MCF 10A (cell line): ENCODE results near the gene PSMA6. TPM values are rescaled to one million over a fixed set of nuclear protein-coding genes. Genes with fewer than 3 reads are reported as not detected.

Experiments
- BruUV-seq: library from RNA; stranded (reverse); fragments of 400-500 nt; replicated peaks from 2 replicates; lab custom pipeline; 2021; lab: Mats Ljungman, UMichigan
- CTCF ChIA-PET: fragments of 300-600 bp; sonication (Branson Sonifier 250); formaldehyde crosslinking; extraction: SDS; loops from one replicate; lab custom pipeline; 2021; ENCODE audit warnings: antibody characterized with exemption, inconsistent platforms; lab: Yijun Ruan, JAX
- POLR2A ChIA-PET: fragments of 300-600, 350-650 bp; sonication (Branson Sonifier 250); formaldehyde crosslinking; extraction: SDS; loops from one replicate; lab custom pipeline; 2020; ENCODE audit warnings: antibody characterized with exemption, inconsistent platforms; lab: Yijun Ruan, JAX
- DNase-seq: peaks from one replicate; pipeline ENCODE4 v3.0.0-alpha.2; 2018; ENCODE audit not compliant: unreplicated experiment
- H3K27ac Mint-ChIP-seq: one replicate; pipeline ENCODE4 v1.8.0; 2022; ENCODE audit warnings: mild to moderate bottlenecking, low read depth, mixed read lengths; ENCODE audit not compliant: unreplicated experiment
- H3K27me3 Mint-ChIP-seq: one replicate; pipeline ENCODE4 v1.8.0; 2022; ENCODE audit warnings: mixed read lengths; ENCODE audit not compliant: insufficient read depth, unreplicated experiment
- H3K36me3 Mint-ChIP-seq: one replicate; pipeline ENCODE4 v1.8.0; 2022; ENCODE audit warnings: mild to moderate bottlenecking, moderate library complexity, mixed read lengths; ENCODE audit not compliant: insufficient read depth, unreplicated experiment
- H3K4me1 Mint-ChIP-seq: one replicate; pipeline ENCODE4 v1.8.0; 2022; ENCODE audit warnings: mixed read lengths; ENCODE audit not compliant: insufficient read depth, unreplicated experiment
- H3K4me3 Mint-ChIP-seq: one replicate; pipeline ENCODE4 v1.8.0; 2022; ENCODE audit warnings: mild to moderate bottlenecking, moderate library complexity, mixed read lengths; ENCODE audit not compliant: unreplicated experiment
- H3K9me3 Mint-ChIP-seq: one replicate; pipeline ENCODE4 v1.8.0; 2022; ENCODE audit warnings: mixed read lengths; ENCODE audit not compliant: unreplicated experiment
- intact Hi-C: fragments of 100-400 bp; cut with micrococcal nuclease; formaldehyde crosslinking; loops from 2 replicates; pipeline ENCODE4 v1.14.1; 2022
- total RNA-seq: library from RNA; stranded (reverse); gene quantifications from 2 replicates; pipeline ENCODE4 v1.2.3, GENCODE V29; 2022
- TF ChIP-seq, protein P1 (sequence below): fragments of 200-600 bp; IDR thresholded peaks from one replicate; pipeline ENCODE4 v1.8.0; 2022; ENCODE audit warnings: antibody characterized with exemption, mild to moderate bottlenecking; ENCODE audit not compliant: unreplicated experiment

The PSMA6 gene
- total RNA-seq, 1 experiment from 2014 or later = 260 TPM

- intact Hi-C loops = no loop called here
- CTCF ChIA-PET = interaction anchor here (0.7 to 0.9 kb wide), 2 partner anchors 50 to 61 kb away, joined by 3 to 4 read pairs; no protein-coding TSS in a partner anchor
- Mint-ChIP-seq H3K27me3 (no peaks in the 10 kb centered on the region), H3K27ac (peak overlapping the region; percentile 88), H3K9me3 (no peaks in the 10 kb centered on the region), H3K4me1 (peaks cover 21% of the 10 kb centered on the region), H3K36me3 (no peaks in the 10 kb centered on the region), H3K4me3 (peak overlapping the region; percentile 59)
- BruUV-seq = no TSS peak
- no peak for DNase-seq
- POLR2A ChIA-PET = interaction anchor here (1.0 to 15.3 kb wide), 9 partner anchors 9 to 296 kb away, joined by 4 to 422 read pairs (median 8); partner anchors contain the start of genes NFKBIA and PSMA6
- TF ChIP-seq, protein P1, sequence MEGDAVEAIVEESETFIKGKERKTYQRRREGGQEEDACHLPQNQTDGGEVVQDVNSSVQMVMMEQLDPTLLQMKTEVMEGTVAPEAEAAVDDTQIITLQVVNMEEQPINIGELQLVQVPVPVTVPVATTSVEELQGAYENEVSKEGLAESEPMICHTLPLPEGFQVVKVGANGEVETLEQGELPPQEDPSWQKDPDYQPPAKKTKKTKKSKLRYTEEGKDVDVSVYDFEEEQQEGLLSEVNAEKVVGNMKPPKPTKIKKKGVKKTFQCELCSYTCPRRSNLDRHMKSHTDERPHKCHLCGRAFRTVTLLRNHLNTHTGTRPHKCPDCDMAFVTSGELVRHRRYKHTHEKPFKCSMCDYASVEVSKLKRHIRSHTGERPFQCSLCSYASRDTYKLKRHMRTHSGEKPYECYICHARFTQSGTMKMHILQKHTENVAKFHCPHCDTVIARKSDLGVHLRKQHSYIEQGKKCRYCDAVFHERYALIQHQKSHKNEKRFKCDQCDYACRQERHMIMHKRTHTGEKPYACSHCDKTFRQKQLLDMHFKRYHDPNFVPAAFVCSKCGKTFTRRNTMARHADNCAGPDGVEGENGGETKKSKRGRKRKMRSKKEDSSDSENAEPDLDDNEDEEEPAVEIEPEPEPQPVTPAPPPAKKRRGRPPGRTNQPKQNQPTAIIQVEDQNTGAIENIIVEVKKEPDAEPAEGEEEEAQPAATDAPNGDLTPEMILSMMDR = no peak
Observed at GRCh38 chr14:35342489-35343010, 50.4 kb downstream of the PSMA6 start.

DNA sequence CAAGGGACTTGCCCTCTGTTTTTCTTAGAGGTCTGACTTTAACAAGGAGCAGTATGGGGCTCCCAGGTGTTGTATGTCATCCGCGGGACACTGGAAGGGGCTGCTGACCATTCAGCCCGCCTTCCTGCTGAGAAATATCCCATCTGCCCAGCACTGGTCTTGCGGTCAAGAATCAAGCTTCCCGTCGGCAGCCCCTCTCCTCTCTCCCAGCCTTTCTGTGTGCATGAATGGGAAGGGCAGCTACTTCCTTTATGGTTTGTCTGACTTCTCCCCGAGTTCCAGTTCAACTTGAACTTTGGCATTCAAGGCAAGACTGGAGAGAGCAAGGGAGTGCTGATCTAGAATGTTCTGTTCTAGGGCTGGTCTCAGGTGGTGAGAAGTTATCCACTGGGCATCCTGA is 51.5 kb downstream of the PSMA6 start:
- no peak for DNase-seq
- Mint-ChIP-seq H3K9me3 (no peaks in the 10 kb centered on the region), H3K4me3 (no peak overlapping the region), H3K27me3 (no peaks in the 10 kb centered on the region), H3K27ac (no peak overlapping the region), H3K4me1 (peaks cover 15% of the 10 kb centered on the region), H3K36me3 (no peaks in the 10 kb centered on the region)
- TF ChIP-seq, protein P1 = no peak
- POLR2A ChIA-PET = interaction anchor here (1.5 kb wide), 1 partner anchor 26 kb away, joined by 8 read pairs; no protein-coding TSS in a partner anchor
- intact Hi-C loops = no loop called here
- BruUV-seq = no TSS peak
- CTCF ChIA-PET = interaction anchor here (0.6 kb wide), 1 partner anchor 61 kb away, joined by 4 read pairs; the partner anchor contains the start of gene NFKBIA

- TF ChIP-seq, protein P1 = no peak
- Mint-ChIP-seq H3K36me3 (no peaks in the 10 kb centered on the region), H3K27ac (no peak overlapping the region), H3K4me1 (peaks cover 15% of the 10 kb centered on the region), H3K27me3 (no peaks in the 10 kb centered on the region), H3K4me3 (no peak overlapping the region), H3K9me3 (no peaks in the 10 kb centered on the region)
- intact Hi-C loops = no loop called here
- ChIA-PET POLR2A (interaction anchor here (1.5 kb wide), 1 partner anchor 26 kb away, joined by 4 read pairs; no protein-coding TSS in a partner anchor), CTCF (no interaction called here)
- BruUV-seq = no TSS peak
- no peak for DNase-seq
Observed at GRCh38 chr14:35344107-35344807, 52.1 kb downstream of the PSMA6 start.

- TF ChIP-seq, protein P1 = no peak
- ChIA-PET CTCF (no interaction called here), POLR2A (interaction anchor here (1.1 kb wide), 1 partner anchor 10 kb away, joined by 3 read pairs; no protein-coding TSS in a partner anchor)
- BruUV-seq = no TSS peak
- Mint-ChIP-seq H3K4me1 (peaks cover 7% of the 10 kb centered on the region), H3K9me3 (no peaks in the 10 kb centered on the region), H3K27me3 (no peaks in the 10 kb centered on the region), H3K4me3 (no peak overlapping the region), H3K36me3 (no peaks in the 10 kb centered on the region), H3K27ac (no peak overlapping the region)
- DNase-seq = no peak
- intact Hi-C loops = no loop called here
Observed at GRCh38 chr14:35346738-35347322, 54.6 kb downstream of the PSMA6 start.
